EH (cell line): ENCODE results near the gene PDE10A.

Experiments
- DNase-seq: peaks from one replicate; pipeline ENCODE4 v3.0.0-alpha.2; 2015; ENCODE audit warnings: low read depth

Gene PDE10A

DNA sequence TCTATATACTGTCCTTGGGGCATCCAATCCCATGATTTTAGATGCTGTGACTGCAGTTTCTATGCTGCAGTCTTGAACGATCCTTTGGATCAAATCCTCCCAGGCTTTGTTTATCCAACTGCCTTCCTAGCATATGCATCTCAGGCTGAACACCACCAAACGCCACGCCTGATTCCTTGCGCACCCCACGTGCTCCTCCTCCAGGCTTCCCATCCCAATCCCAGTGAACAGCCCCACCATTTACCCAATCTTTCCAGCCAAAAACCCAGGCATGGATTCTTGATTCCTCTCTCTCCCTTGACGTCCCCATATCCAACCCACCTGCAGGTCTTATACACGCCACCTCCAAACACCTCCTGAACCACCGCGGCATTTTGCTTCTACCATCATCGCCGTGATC is 7.8 kb downstream of the PDE10A start:
- no peak for DNase-seq

- no peak for DNase-seq
Observed at GRCh38 chr6:165654144-165654543, 8.9 kb downstream of the PDE10A start.

DNA sequence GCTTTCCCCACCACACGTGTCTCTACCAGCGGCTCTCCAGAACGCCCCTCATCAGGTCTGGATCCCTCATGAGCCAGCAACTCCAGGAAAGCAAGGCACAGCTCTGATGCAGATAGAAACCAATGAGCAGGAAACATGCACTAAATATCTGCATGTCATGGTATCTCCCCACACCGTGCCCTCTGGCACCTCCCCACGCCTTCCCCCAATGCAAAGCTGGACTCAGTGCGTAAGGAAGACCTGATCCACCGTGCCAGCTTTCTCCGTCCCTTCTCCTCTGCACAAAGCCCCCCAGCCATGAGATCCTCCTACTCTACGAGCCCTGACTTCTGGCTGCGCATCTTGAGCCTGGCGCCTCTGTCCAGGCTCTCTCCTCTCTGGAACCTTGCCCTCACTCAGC is 9.4 kb downstream of the PDE10A start:
- no peak for DNase-seq

- no peak for DNase-seq
Observed at GRCh38 chr6:165653196-165653595, 9.8 kb downstream of the PDE10A start.

- DNase-seq = no peak
Observed at GRCh38 chr6:165652766-165653165, 10.3 kb downstream of the PDE10A start.

DNA sequence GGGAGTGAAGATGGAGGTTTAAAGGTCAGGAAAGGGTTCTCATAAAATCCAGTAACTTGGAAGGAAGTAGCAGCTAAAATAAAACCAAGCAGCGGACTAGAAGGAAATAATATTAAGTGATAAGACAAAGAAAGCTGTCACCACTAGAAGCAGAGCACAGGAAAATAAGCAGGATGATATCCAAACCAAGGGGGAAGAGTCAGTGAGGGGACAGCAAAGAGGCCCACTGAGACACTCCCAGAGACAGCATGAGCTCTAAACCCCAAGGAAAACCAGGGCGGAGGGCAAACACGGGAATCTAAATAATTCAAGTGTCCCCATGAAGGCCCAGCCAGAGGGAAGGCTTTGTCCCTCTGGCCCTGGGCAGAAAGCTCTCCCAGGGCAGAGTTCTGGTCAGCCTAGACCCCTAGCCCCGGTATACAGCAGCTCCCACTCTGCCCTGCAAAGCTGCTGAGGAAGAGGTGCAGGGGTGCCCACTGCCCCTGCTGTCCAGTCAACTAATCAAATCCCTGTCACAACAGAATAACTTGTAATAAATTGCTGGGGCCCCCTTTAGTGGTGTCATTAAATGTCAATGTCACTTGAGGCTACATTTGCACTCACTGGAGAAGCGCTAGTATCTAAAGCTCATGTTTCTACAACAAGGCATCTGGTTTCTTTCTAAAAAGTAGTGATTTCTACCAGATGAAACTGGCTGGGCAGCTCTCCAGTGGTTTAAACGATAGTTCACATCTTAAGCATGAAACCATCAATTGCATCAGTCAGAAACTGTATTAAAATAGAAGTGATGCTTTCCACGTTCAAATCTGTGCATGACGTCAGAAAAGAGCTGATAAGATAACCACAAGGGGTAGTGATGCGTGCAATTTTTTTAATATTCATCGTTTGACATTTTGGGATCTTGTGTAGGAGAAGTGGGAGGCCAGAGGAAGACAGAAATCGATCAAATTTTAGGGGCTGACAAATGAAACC is 13.6 kb downstream of the PDE10A start:
- no peak for DNase-seq

GRCh38 chr6:165647041-165647440 is 16.0 kb downstream of the PDE10A start:
- no peak for DNase-seq

GRCh38 chr6:165645919-165646318 is 17.1 kb downstream of the PDE10A start:
- no peak for DNase-seq

DNA sequence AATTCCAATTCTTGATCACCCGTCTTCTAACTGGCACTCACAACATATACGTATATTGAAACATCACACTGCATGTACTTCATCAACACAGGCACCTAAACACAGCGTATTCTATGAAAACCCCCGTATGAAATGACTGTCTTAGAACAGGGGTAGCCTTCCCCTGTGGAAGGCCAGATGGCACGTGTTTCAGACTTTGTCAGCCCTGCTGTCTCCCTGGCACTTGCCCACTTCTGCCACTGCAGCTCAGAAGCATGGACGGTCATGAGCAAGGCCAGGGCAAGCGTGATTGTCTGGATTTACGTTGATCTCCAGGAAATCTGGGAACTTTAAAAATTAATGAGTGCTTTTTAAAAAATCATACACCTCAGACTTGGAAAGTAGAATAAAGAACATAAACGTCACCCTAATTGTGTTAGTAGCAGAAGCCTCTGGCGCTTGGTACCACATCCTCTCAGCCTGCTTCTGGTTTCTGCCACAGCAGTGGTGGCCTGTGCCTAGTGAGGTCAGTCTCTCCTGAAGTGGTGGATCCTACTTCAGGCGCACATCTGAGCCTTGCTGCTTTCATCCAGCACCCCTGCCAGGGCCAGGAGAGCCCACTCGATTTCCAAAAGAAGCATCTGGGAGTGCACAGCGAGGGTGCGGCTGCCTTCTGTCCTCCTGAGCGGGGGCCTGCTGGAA is 18.3 kb downstream of the PDE10A start:
- DNase-seq = no peak

DNA sequence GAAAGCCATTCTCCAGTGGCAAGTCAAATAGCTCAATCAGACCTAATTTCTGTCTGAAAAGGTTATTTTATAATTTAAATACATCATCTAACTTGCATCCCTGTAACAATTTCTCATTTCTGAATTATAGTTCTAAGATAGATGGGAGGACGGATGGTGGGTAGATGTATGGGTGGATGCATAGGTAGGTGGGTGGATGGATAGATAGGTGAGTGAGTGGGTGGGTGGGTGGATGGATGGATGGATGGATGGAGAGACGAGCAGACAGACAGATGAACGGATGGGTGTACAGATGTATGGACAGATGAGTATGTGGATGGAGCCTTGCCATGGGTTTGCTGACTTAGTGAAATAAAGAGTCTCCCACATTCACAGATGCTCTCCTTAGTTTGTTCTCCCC is 20.0 kb downstream of the PDE10A start:
- DNase-seq = no peak

DNA sequence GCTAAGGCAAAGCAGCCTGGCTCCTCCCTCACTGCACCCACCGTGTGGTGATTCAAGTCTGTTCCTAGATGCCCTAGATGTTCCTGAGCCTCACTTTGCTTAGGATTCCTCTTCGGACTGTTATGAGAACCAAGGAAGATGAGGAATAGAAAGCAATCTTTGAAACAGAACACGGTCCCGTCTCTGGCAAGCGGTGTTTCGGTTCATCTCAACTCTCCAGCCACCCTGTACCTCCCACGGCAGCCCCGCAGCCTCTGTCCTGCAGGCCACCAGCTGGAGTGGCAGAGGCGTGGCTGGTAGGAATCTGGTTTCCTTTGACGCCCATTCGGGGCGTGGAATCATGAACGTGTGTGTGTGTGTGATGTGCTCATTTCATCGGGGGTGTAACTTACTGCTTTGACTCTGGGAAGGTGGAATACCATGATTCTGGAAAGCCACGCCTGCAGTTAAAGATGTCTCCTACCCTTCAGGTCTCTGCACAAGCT is 21.3 kb downstream of the PDE10A start:
- DNase-seq = no peak

DNA sequence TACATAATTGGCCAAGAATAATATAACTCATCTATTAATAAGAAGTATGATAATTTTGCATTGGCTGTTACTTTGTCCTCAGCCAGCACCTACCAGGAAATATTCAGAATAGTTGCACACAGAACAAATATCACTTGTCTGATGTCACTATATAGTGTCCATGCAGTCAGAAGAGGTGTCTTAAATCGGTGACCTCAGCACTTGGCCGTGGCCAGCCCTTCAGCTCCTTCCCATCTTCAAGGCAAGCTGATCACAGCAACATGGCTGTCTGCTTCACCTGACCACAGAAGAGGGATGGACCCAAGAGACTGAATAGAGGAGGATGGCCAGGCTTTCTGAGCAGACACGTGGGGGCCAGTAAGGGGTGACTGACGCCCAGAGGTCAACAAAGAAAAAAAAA is 22.2 kb downstream of the PDE10A start:
- DNase-seq = no peak

GRCh38 chr6:165638530-165638929 is 24.5 kb downstream of the PDE10A start:
- no peak for DNase-seq

- DNase-seq = no peak
Observed at GRCh38 chr6:165637586-165637985, 25.5 kb downstream of the PDE10A start.

- DNase-seq = no peak
Observed at GRCh38 chr6:165636402-165637048, 26.5 kb downstream of the PDE10A start.

DNA sequence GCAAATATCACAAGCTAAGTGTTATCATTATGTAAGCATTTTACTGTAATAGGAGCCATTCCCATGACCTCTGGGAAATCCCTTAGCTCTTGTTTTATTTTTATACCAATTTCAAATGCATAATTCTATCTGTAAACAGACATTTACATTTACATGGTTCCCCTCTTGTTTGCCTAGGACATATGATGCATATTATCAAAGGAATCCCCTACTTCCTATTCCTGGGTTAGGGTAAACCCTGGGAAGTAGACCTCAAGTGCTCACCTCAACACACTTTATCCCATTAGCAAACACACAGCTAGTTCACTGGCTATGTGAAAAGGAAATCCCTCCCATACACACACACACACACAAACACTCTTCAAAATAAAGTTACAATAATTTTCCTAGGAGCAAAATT is 27.1 kb downstream of the PDE10A start:
- no peak for DNase-seq

DNA sequence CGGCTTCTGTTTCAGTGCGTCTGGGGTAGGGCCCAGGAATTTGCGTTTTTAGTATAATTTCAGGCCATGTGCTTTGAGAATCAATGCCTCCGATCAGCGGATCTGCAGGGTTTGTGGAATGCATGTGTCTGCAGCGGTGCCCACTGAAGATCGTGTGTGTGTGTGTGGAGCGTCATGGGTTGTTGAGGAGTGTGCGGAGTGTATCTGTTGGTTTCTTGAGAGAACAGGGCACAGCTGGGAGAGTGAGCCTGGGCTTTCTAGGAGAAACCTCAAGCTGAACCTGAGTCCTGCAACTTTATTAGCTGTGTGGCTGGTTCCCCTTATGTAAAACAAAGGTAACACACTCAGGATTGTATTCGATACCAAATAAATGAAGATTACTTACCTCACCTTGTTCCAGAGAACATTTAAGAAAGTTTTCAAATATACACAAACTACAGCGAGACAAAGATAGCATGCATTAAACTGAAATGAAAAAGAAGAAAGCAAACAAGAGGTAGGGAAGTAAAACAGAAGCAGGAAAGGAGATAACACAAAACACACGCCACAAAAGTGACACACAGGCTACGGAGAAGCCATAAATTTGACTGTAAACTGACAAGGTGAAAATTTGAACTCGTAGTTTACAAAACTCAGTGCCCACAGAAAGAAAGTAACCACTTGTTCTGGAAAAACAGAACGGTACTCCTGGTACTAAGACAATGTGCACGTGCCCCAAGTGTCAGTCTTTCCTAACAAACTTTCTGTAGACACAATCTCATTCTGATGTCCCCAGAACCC is 28.8 kb downstream of the PDE10A start:
- DNase-seq = no peak

DNA sequence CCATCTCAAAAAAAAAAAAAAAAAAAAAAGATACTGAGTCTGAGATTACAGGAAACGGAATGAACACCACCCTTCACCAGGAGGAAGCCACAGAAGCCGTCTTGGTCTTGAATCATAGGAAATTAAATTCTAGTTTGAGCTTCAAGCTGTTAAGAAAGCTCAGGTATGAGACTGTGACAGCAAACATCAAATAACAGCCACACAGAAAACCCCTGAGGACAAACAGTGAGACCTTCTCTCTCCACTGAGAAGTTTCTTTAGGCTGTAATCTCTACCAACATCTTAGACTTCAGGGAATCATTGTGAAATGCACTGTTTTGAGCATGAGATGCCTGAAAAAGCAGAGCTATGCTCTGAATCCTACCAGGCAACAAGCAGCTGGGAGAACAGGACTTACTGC is 30.8 kb downstream of the PDE10A start:
- no peak for DNase-seq

- DNase-seq = no peak
Observed at GRCh38 chr6:165630544-165630953, 32.5 kb downstream of the PDE10A start.

DNA sequence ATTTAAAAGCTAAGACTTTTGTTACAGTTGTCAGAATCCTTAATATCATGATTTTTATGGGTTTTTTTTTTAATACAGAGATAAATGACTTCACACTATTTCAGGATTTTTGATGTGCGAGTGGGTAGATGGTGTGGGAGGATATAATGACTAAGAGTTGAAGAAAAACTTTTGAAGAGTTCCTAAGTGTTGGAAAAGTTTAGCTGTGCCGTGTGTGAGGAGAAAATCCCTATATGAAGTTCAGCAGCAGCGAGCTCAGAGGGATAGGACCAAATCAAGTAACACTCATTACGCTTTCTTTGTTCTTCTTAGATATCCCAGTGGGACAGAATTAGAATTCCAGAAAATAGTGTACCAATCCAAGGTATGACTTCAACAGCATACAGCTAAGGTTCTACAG is 34.1 kb downstream of the PDE10A start:
- no peak for DNase-seq

GRCh38 chr6:165627366-165627765 is 35.7 kb downstream of the PDE10A start:
- no peak for DNase-seq

DNA sequence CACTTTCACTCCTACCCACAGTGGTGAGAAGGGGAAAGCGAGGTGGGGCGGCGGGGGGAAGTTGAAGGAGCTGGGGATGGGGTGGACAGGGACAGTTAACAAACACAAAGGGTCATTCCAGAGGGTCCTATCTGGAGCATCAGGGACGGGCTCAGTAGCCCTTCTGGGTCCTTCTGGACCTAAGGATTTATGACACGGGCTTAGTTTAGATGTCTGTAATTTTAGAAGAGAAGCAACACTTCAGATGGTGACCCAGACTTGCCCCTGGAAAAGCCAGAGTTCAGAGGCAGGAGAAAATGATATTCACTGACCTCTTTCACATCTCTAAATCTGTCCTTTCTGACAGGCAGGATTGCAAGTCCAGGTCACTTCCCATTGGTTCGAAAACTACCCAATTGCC is 36.3 kb downstream of the PDE10A start:
- no peak for DNase-seq
